Large intestine (tissue), 3 donors: ENCODE results near the gene SMPD3. TPM values are rescaled to one million over a fixed set of nuclear protein-coding genes. Genes with fewer than 3 reads are reported as not detected.
A peak's percentile ranks its signal among the peaks of the same experiment; 100 is the strongest.

Experiments used
- DNase-seq, 2 donors: peaks; one replicate each; pipeline versions ENCODE4 v3.0.0 to v3.0.0-alpha.2; 2013
- H3K27ac ChIP-seq: one replicate; pipeline ENCODE4 v1.5.1; 2013; ENCODE audit warnings: low read length
- H3K27me3 ChIP-seq: 2 replicates; pipeline ENCODE4 v1.6.1; 2013; ENCODE audit warnings: low read length; ENCODE audit not compliant: control insufficient read depth, insufficient read depth
- H3K36me3 ChIP-seq: 2 replicates; pipeline ENCODE4 v1.6.1; 2013; ENCODE audit warnings: low read length; ENCODE audit not compliant: control insufficient read depth, insufficient read depth
- H3K4me1 ChIP-seq: one replicate; pipeline ENCODE4 v1.6.1; 2013; ENCODE audit warnings: low read length; ENCODE audit not compliant: control insufficient read depth, insufficient read depth
- H3K4me3 ChIP-seq: one replicate; pipeline ENCODE4 v1.5.1; 2013; ENCODE audit warnings: low read length
- H3K9me3 ChIP-seq: one replicate; pipeline ENCODE4 v1.6.1; 2013; ENCODE audit warnings: mild to moderate bottlenecking, low read depth, low read length, moderate library complexity; ENCODE audit not compliant: control insufficient read depth
- WGBS: methylation state at CpG from one replicate; pipeline ENCODE4 v1.1.5; 2013; ENCODE audit warnings: low lambda C conversion rate; ENCODE audit not compliant: insufficient coverage; 5-methylcytosine and 5-hydroxymethylcytosine counted together
- polyA plus RNA-seq: library from polyadenylated mRNA; unstranded; fragments of 120-200 nt; gene quantifications from one replicate; pipeline ENCODE4 v1.2.1, GENCODE V29; 2013

The SMPD3 gene
- polyA plus RNA-seq, 1 donor, result 49.4 TPM

GRCh38 chr16:68356919-68357286 is 91.4 kb downstream of the SMPD3 start:
- no peak overlapping the region for H3K27ac ChIP-seq
- no peaks in the 10 kb centered on the region for H3K9me3 ChIP-seq
- H3K36me3 ChIP-seq, result peaks cover 89% of the 10 kb centered on the region
- no peak for DNase-seq
- no CpG with 5 or more reads among the region's 5 CpGs for WGBS
- peaks cover 12% of the 10 kb centered on the region for H3K4me1 ChIP-seq
- no peak overlapping the region for H3K4me3 ChIP-seq
- H3K27me3 ChIP-seq, result no peaks in the 10 kb centered on the region

DNA sequence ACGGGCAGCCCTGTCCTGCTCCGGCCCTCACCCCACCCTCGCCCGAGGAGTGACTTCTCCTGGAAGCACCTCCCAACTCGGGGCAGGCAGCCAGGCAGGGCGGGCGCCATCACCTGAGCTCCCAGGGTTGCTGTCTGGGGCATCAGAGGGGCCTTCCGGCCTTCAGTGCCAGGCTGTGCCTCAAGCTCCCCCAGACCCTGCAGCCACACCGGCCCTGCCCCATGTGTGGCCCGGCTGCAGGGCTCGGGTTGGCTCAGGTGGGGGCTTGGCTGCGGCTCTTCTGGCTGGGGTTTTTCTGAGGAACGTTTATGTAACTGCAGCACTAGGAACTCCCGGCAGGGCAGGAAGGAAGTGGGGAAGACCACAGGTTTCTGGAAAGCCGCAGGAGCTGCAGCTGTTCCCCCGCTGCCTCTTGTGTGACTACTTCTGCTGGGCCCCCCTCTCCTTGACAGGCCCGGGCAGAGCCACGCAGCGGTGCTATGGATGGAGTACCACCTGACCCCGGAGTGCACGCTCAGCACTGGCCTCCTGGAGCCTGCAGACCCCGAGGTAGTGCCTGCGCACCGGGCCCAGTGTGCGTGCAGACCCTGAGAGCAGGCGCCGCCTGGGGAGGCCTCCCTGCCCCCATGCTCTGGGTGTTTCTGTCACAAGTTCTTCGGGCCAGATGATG is 91.9 kb downstream of the SMPD3 start:
- no peak for DNase-seq
- Histone ChIP-seq H3K4me1 (peaks cover 13% of the 10 kb centered on the region), H3K9me3 (no peaks in the 10 kb centered on the region), H3K36me3 (peaks cover 87% of the 10 kb centered on the region), H3K4me3 (no peak overlapping the region), H3K27ac (no peak overlapping the region), H3K27me3 (no peaks in the 10 kb centered on the region)
- WGBS, result no CpG with 5 or more reads among the region's 28 CpGs

GRCh38 chr16:68355447-68356248 is 92.7 kb downstream of the SMPD3 start:
- no peak for DNase-seq
- Histone ChIP-seq H3K4me3 (no peak overlapping the region), H3K9me3 (no peaks in the 10 kb centered on the region), H3K27ac (no peak overlapping the region), H3K4me1 (peaks cover 18% of the 10 kb centered on the region), H3K36me3 (peaks cover 87% of the 10 kb centered on the region), H3K27me3 (no peaks in the 10 kb centered on the region)
- no CpG with 5 or more reads among the region's 28 CpGs for WGBS

GRCh38 chr16:68354816-68355215 is 93.5 kb downstream of the SMPD3 start:
- Histone ChIP-seq H3K4me1 (peaks cover 14% of the 10 kb centered on the region), H3K4me3 (no peak overlapping the region), H3K9me3 (no peaks in the 10 kb centered on the region), H3K27me3 (no peaks in the 10 kb centered on the region), H3K36me3 (peaks cover 87% of the 10 kb centered on the region), H3K27ac (no peak overlapping the region)
- WGBS, result no CpG with 5 or more reads among the region's 9 CpGs
- DNase-seq, result no peak

DNA sequence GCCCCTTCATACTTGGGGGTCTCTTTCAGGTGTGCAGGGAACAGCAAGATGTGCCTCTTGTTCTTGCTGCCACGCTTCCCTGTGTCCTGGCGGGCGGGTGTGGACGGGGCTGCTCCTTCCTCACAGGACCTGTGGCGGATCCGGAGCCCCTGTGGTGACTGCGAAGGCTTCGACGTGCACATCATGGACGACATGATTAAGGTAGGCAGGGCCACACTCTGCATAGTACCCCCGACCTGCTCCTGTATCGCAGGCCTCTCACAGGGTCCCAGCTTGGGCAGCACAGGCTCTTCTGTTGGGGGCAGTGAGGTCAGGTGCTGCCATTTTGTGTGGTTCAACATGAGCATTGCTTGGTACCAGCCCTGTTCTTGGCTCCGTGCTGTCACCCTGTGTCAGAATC is 94.9 kb downstream of the SMPD3 start:
- no peaks in the 10 kb centered on the region for H3K9me3 ChIP-seq
- H3K4me1 ChIP-seq, result peaks cover 14% of the 10 kb centered on the region
- peaks cover 88% of the 10 kb centered on the region for H3K36me3 ChIP-seq
- WGBS, result no CpG with 5 or more reads among the region's 13 CpGs
- H3K27me3 ChIP-seq, result no peaks in the 10 kb centered on the region
- no peak overlapping the region for H3K27ac ChIP-seq
- H3K4me3 ChIP-seq, result no peak overlapping the region
- no peak for DNase-seq

DNA sequence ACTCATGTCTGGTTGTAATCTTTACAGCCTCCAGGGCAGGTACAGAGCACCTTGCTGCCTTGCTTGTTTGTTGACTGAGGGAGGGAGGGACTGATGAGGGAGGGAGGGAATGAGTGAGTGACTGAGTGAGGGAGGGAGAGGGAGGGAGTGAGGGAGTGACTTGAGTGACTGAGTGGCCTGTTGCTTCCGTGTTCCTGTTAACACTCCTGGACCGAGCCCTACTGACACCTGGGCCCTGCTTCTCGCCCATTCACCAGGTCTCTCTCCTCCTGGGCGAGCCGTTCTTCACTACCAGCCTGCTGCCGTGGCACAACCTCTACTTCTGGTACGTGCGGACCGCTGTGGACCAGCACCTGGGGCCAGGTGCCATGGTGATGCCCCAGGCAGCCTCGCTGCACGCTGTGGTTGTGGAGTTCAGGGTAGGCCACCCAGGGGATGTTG is 96.3 kb downstream of the SMPD3 start:
- Histone ChIP-seq H3K27ac (peak overlapping the region; percentile 90), H3K4me3 (peak overlapping the region; percentile 21), H3K9me3 (no peaks in the 10 kb centered on the region), H3K27me3 (no peaks in the 10 kb centered on the region), H3K4me1 (peaks cover 14% of the 10 kb centered on the region), H3K36me3 (peaks cover 89% of the 10 kb centered on the region)
- peak; percentile 94 to 97 for DNase-seq
- WGBS, result no CpG with 5 or more reads among the region's 11 CpGs

DNA sequence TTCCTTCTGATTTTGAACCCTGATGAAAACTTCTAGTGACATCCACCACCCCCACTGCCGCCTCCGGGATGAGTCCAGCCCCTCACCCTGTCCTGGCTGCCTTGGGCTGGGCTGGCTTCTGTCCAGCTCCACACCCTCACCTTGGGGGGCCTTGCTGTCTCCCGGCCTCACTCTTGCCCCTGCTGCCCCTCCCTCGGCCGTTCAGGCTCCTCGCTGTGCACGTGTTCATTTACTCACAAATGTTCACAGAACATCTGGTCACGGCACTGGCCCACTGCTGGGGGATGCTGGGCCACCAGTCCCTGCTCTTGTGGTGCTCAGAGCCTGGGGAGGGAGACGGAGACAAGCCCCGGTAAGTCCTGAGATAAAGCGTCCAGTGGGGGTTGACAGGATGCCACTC is 96.8 kb downstream of the SMPD3 start:
- DNase-seq, result no peak
- no peak overlapping the region for H3K4me3 ChIP-seq
- peak overlapping the region; percentile 90 for H3K27ac ChIP-seq
- peaks cover 14% of the 10 kb centered on the region for H3K4me1 ChIP-seq
- WGBS, result no CpG with 5 or more reads among the region's 11 CpGs
- no peaks in the 10 kb centered on the region for H3K9me3 ChIP-seq
- H3K27me3 ChIP-seq, result no peaks in the 10 kb centered on the region
- peaks cover 89% of the 10 kb centered on the region for H3K36me3 ChIP-seq

- peaks cover 89% of the 10 kb centered on the region for H3K36me3 ChIP-seq
- WGBS, result 83% methylated on average over 1 of the region's 10 CpGs
These were observed 97.4 kb downstream of the SMPD3 start for GRCh38 chr16:68350813-68351350.

GRCh38 chr16:68349838-68350410 is 98.4 kb downstream of the SMPD3 start:
- H3K27ac ChIP-seq, result no peak overlapping the region
- H3K9me3 ChIP-seq, result no peaks in the 10 kb centered on the region
- no peak for DNase-seq
- H3K4me1 ChIP-seq, result peaks cover 14% of the 10 kb centered on the region
- H3K27me3 ChIP-seq, result no peaks in the 10 kb centered on the region
- H3K4me3 ChIP-seq, result no peak overlapping the region
- peaks cover 89% of the 10 kb centered on the region for H3K36me3 ChIP-seq
- WGBS, result no CpG with 5 or more reads among the region's 10 CpGs

More at GRCh38 chr16:68350813-68351350, 97.4 kb downstream of the SMPD3 start:
- Histone ChIP-seq H3K4me1 (peaks cover 14% of the 10 kb centered on the region), H3K9me3 (no peaks in the 10 kb centered on the region), H3K4me3 (no peak overlapping the region), H3K27ac (peak overlapping the region; percentile 90), H3K27me3 (no peaks in the 10 kb centered on the region)
- DNase-seq, result no peak

GRCh38 chr16:68348639-68349445 is 99.5 kb downstream of the SMPD3 start:
- DNase-seq, result no peak
- Histone ChIP-seq H3K36me3 (peaks cover 81% of the 10 kb centered on the region), H3K27ac (no peak overlapping the region), H3K4me1 (peaks cover 14% of the 10 kb centered on the region), H3K4me3 (no peak overlapping the region), H3K27me3 (no peaks in the 10 kb centered on the region), H3K9me3 (no peaks in the 10 kb centered on the region)
- no CpG with 5 or more reads among the region's 27 CpGs for WGBS
